Thoracic aorta (tissue), 2 donors: ENCODE measurements around the gene LAMTOR2. TPM values are rescaled to one million over a fixed set of nuclear protein-coding genes. Genes with fewer than 3 reads are reported as not detected.

Experiments used
- ATAC-seq: fragments of 150-250 bp; one replicate; pipeline ENCODE4 v1.8.0; 2017; ENCODE audit warnings: low read depth; ENCODE audit not compliant: insufficient number of reproducible peaks, low FRiP score
- DNase-seq: peaks from one replicate; pipeline ENCODE4 v3.0.0-alpha.2; 2020; ENCODE audit warnings: low spot score
- H3K27ac ChIP-seq, 2 donors: fragments of 200-600 bp; sonication (generic); 1 replicate in 1 of 2; 2 replicates in 1 of 2; pipeline ENCODE4 v1.5.1; 2016; ENCODE audit warnings: mild to moderate bottlenecking in 2 of 2, moderate library complexity in 2 of 2
- H3K27me3 ChIP-seq: fragments of 200-600 bp; sonication (generic); replicated peaks from 2 replicates; pipeline ENCODE4 v1.6.0; 2016; ENCODE audit warnings: mild to moderate bottlenecking; ENCODE audit not compliant: insufficient read depth
- H3K36me3 ChIP-seq: fragments of 200-600 bp; sonication (generic); one replicate; pipeline ENCODE4 v1.5.1; 2016
- H3K4me1 ChIP-seq, 2 donors: fragments of 200-600 bp; sonication (generic); 1 replicate in 1 of 2; 2 replicates in 1 of 2; pipeline versions ENCODE4 v1.5.1 to v1.6.0; 2016; ENCODE audit warnings: low read depth in 2 of 2, mild to moderate bottlenecking in 1 of 2; ENCODE audit not compliant: control insufficient read depth in 1 of 2
- H3K4me3 ChIP-seq: fragments of 200-600 bp; sonication (generic); 2 replicates; pipeline ENCODE4 v1.5.1; 2016; ENCODE audit warnings: mild to moderate bottlenecking
- H3K9me3 ChIP-seq: fragments of 200-600 bp; sonication (generic); 2 replicates; pipeline ENCODE4 v1.5.1; 2016
- total RNA-seq, 2 donors: library from RNA; depleted of rRNA; stranded (reverse); fragments of >200 nt; gene quantifications; one replicate each; pipeline versions ENCODE4 v1.1.0 to v1.2.3, GENCODE V29; 2016
- TF ChIP-seq, protein P1 (sequence below): fragments of 200-600 bp; sonication (generic); IDR thresholded peaks from one replicate; pipeline ENCODE4 v1.5.1; 2019; ENCODE audit warnings: antibody characterized with exemption

The LAMTOR2 gene
- total RNA-seq, 2 donors from 2014 or later, result 26.4 to 37.0 TPM

DNA sequence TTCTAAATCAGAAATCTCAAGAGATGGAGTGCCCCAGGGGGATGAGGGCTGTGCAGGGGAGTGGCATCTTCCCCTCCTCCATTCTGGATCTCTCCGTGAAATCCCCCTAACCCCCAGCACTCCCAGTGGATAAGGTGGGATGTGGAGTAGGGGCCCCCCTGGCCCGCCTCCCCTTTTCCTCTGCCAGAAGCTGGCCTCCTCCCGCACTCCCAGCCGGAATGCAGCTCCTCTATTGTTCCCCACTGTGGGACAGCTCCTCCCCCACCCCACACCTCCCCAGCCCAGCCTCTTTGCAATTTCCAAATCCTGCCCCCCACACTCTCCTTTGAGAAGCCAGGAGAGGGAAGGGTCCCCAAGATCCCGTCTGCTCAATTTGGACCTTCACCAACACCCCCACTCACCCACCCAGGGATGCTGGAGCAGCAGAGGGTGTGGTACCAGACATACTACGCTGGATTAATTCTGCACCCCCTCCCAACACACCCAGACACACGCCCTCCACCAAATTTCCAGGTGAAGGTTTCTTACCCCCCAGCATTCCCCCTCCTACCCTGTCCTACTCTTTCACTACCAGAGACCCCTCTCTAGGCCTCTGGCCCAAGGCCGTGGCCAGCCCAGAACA, 25.8 kb downstream of the LAMTOR2 start:
- TF ChIP-seq, protein P1, sequence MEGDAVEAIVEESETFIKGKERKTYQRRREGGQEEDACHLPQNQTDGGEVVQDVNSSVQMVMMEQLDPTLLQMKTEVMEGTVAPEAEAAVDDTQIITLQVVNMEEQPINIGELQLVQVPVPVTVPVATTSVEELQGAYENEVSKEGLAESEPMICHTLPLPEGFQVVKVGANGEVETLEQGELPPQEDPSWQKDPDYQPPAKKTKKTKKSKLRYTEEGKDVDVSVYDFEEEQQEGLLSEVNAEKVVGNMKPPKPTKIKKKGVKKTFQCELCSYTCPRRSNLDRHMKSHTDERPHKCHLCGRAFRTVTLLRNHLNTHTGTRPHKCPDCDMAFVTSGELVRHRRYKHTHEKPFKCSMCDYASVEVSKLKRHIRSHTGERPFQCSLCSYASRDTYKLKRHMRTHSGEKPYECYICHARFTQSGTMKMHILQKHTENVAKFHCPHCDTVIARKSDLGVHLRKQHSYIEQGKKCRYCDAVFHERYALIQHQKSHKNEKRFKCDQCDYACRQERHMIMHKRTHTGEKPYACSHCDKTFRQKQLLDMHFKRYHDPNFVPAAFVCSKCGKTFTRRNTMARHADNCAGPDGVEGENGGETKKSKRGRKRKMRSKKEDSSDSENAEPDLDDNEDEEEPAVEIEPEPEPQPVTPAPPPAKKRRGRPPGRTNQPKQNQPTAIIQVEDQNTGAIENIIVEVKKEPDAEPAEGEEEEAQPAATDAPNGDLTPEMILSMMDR, result no peak

DNA sequence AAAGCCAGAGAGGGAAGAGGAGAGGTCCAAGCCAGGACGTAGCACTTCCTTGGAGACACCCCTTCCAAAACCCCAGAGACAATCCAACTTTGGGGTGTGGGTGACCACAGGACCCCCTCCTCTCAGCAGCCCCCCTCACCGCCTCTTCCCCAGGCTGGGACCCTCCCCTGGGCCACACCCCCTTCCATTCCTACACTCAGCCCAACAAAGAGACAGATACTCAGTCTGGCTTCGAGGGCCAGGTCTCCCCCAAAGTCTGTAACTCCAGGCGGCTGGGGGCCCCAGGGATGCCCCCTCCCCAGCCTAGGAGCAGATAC, 26.2 kb downstream of the LAMTOR2 start:
- Histone ChIP-seq H3K4me1 (peaks cover 4 to 22% of the 10 kb centered on the region in 2 donors), H3K27me3 (no peaks in the 10 kb centered on the region), H3K9me3 (no peaks in the 10 kb centered on the region), H3K4me3 (no peak overlapping the region), H3K27ac (no peak overlapping the region), H3K36me3 (no peaks in the 10 kb centered on the region)
- TF ChIP-seq, protein P1, result no peak
- ATAC-seq (no peak), DNase-seq (no peak)

More for the DNA sequence above, 25.8 kb downstream of the LAMTOR2 start:
- ATAC-seq (no peak), DNase-seq (no peak)
- no peaks in the 10 kb centered on the region for H3K27me3 ChIP-seq
- H3K27ac ChIP-seq, result no peak overlapping the region
- H3K4me3 ChIP-seq, result no peak overlapping the region
- peaks cover 4 to 22% of the 10 kb centered on the region in 2 donors for H3K4me1 ChIP-seq
- no peaks in the 10 kb centered on the region for H3K36me3 ChIP-seq
- H3K9me3 ChIP-seq, result no peaks in the 10 kb centered on the region

DNA sequence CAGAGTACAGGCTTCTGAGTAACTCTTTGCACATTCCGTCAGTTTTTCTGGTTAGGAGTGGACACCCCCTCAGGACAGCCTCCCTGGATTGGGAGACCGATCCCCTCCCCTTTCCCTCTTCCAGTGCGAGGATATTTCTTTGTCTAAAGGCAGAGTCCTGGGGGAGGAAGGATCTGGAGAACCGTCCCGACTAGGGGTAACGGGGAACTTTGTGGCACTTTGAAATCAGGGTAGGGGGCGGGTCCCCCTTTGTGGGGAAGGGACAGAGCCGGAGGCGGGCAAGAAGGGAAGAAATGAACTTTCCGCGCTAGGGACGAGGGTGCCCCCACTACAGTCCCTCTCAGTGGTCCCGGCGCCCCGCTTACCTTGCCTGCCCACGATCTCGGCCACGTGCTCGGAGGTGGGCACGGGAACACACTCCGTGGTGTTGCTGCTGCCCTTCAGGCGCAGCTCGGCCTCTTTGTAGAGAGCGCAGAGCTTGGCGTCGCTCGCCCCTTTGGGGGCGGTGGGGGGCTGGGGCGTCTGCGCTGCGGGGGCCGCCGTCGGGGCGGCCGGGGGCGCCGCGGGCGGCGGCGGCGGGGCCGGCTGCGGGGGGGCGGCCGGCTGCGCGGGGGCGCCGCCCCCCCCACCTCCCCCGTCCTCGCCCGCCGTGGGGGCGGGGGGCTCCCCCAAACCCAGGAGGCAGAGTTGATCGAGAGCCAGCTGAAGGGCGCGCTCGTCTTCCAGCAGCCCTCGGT, 26.8 kb downstream of the LAMTOR2 start:
- ATAC-seq, result no peak
- no peak overlapping the region for H3K27ac ChIP-seq
- peak overlapping the region; percentile 89 for H3K4me3 ChIP-seq
- no peaks in the 10 kb centered on the region for H3K9me3 ChIP-seq
- TF ChIP-seq, protein P1, result no peak
- no peak for DNase-seq
- H3K4me1 ChIP-seq, result peaks cover 4 to 22% of the 10 kb centered on the region in 2 donors
- no peaks in the 10 kb centered on the region for H3K36me3 ChIP-seq
- no peaks in the 10 kb centered on the region for H3K27me3 ChIP-seq

DNA sequence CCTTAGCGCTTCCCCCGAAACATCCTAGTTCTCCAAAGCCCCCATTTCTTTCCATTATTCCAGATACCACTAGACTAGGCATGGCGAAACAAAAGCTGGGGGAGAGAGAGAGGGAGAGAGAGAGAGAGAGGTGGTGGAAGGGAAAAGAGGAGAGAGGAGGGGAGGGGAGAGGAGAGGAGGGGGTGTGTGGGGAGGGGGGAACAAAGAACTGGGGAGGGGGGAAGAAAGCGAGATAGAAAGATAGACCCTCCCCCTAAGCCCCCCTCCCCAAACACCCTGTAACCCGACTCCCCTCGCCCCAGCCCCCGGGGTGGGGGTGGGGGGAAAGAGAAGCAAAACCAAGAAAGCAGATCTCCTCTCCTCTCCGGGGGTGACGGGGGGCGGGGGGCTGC, 27.3 kb downstream of the LAMTOR2 start:
- Histone ChIP-seq H3K27ac (no peak overlapping the region), H3K4me1 (peaks cover 4 to 22% of the 10 kb centered on the region in 2 donors), H3K27me3 (no peaks in the 10 kb centered on the region), H3K36me3 (no peaks in the 10 kb centered on the region), H3K9me3 (no peaks in the 10 kb centered on the region), H3K4me3 (peak overlapping the region; percentile 89)
- DNase-seq, result no peak
- ATAC-seq, result no peak
- TF ChIP-seq, protein P1, result no peak

DNA sequence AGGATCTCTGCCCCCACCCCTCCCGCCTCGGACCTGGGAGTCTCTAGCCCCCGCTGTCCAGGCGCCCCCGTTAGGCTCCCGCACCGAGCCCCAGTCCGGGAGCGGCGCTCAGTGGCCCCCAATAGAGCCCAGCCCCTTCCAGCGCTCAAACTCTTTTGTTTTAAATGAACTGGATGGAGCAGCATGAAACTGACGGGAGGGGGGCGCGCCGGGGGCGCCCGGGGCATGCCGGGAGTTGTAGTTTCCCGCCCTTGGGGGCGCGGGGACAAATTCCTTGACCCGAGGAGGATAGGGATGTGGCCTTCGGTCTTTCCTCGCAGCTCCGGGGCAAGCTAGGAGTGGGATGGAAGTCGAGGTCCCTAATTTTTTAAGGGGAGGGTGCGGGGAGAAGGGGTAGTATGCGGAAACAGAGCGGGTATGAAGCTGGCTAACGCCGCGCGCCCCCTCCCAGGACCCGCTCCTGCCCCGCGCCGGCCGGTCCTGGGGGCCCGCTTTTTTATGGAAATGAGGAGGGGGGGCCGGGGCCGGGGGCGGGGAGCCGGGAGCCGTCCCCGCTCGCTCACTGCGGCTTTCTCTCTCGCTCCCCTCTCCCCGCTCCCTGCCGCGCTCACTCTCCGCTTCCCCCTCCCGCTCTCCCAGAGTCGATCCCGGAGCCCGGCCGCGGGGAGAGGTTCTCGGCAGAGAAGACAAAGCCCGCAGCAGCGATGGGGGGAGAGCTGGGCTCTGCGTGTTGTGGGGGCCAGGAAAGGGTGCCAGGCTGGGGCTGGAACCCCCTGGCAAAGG, 27.9 kb downstream of the LAMTOR2 start, which contains the start of gene MEX3A:
MEX3A (minus strand) TSS at position 157 of the 783 bp plus-strand sequence. CDS start 467 bp downstream, outside the sequence.
- TF ChIP-seq, protein P1, result no peak
- no peak for DNase-seq

More for the DNA sequence above, 27.9 kb downstream of the LAMTOR2 start, which contains the start of gene MEX3A:
- H3K9me3 ChIP-seq, result no peaks in the 10 kb centered on the region
- no peaks in the 10 kb centered on the region for H3K36me3 ChIP-seq
- ATAC-seq, result no peak
- peaks cover 4 to 22% of the 10 kb centered on the region in 2 donors for H3K4me1 ChIP-seq
- H3K27me3 ChIP-seq, result no peaks in the 10 kb centered on the region
- H3K4me3 ChIP-seq, result peak within 1 kb of the TSS; percentile 89
- H3K27ac ChIP-seq, result no peak within 1 kb of the TSS
